Stimulated activated memory B cell treated with anti-CD40 and anti-IgM and Interleukin-4, amounts not matched to agents 10 μg/mL and 1 μg/mL and 100 μg/mL, for 72 hours (primary cell): Measurements from ENCODE around the gene VPS54.
"Not testable (repeated sequence)": the region's sequence is repeated elsewhere in the genome, so short reads cannot be mapped to it uniquely, and the experiment has no call there.

Experiments used
- ATAC-seq: fragments of 150-1000 bp; cut with Tn5 transposase; 2 replicates; pipeline ENCODE4 v1.10.0; 2021
- H3K27ac Mint-ChIP-seq: one replicate; pipeline ENCODE4 v1.8.0; 2022; ENCODE audit warnings: mild to moderate bottlenecking, mixed read lengths
- H3K27me3 Mint-ChIP-seq: one replicate; pipeline ENCODE4 v1.8.0; 2022; ENCODE audit warnings: mixed read lengths
- H3K36me3 Mint-ChIP-seq: one replicate; pipeline ENCODE4 v1.8.0; 2022; ENCODE audit warnings: mixed read lengths
- H3K4me1 Mint-ChIP-seq: one replicate; pipeline ENCODE4 v1.8.0; 2022; ENCODE audit warnings: mixed read lengths
- H3K4me3 Mint-ChIP-seq: one replicate; pipeline ENCODE4 v1.8.0; 2022; ENCODE audit warnings: mild to moderate bottlenecking, moderate library complexity, mixed read lengths
- H3K9me3 Mint-ChIP-seq: one replicate; pipeline ENCODE4 v1.8.0; 2022; ENCODE audit warnings: mixed read lengths

The VPS54 gene

DNA sequence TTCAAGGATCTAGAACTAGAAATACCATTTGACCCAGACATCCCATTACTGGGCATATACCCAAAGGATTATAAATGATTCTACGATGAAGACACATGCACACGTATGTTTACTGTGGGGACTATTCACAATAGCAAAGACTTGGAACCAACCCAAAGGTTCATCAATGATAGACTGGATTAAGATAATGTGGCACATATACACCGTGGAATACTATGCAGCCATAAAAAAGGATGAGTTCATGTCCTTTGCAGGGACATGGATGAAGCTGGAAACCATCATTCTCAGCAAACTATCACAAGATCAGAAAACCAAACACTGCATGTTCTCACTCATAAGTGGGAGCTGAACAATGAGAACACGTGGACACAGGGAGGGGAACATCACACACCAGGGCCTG is 87.1 kb downstream of the VPS54 start:
- not testable (repeated sequence) for H3K4me3 Mint-ChIP-seq, H3K27me3 Mint-ChIP-seq, H3K4me1 Mint-ChIP-seq, ATAC-seq, H3K9me3 Mint-ChIP-seq, H3K27ac Mint-ChIP-seq
- peaks cover 81% of the 10 kb centered on the region for H3K36me3 Mint-ChIP-seq

- no peaks in the 10 kb centered on the region for H3K9me3 Mint-ChIP-seq
- peaks cover 85% of the 10 kb centered on the region for H3K36me3 Mint-ChIP-seq
- no peak for ATAC-seq
- no peak overlapping the region for H3K27ac Mint-ChIP-seq
- no peak overlapping the region for H3K4me3 Mint-ChIP-seq
- peaks cover 8% of the 10 kb centered on the region for H3K4me1 Mint-ChIP-seq
- H3K27me3 Mint-ChIP-seq: no peaks in the 10 kb centered on the region
Measured at GRCh38 chr2:63926815-63927214, 92.4 kb downstream of the VPS54 start.

- Mint-ChIP-seq H3K36me3 (peaks cover 58% of the 10 kb centered on the region), H3K9me3 (no peaks in the 10 kb centered on the region), H3K4me1 (no peaks in the 10 kb centered on the region), H3K4me3 (no peak overlapping the region), H3K27ac (no peak overlapping the region), H3K27me3 (no peaks in the 10 kb centered on the region)
- no peak for ATAC-seq
Measured at GRCh38 chr2:63914311-63914710, 104.9 kb downstream of the VPS54 start.

- no peak for ATAC-seq
- Mint-ChIP-seq H3K36me3 (peaks cover 87% of the 10 kb centered on the region), H3K27me3 (no peaks in the 10 kb centered on the region), H3K4me3 (no peak overlapping the region), H3K4me1 (peaks cover 6% of the 10 kb centered on the region), H3K9me3 (peaks cover 3% of the 10 kb centered on the region), H3K27ac (no peak overlapping the region)
Measured at GRCh38 chr2:63903003-63903402, 116.2 kb downstream of the VPS54 start.

DNA sequence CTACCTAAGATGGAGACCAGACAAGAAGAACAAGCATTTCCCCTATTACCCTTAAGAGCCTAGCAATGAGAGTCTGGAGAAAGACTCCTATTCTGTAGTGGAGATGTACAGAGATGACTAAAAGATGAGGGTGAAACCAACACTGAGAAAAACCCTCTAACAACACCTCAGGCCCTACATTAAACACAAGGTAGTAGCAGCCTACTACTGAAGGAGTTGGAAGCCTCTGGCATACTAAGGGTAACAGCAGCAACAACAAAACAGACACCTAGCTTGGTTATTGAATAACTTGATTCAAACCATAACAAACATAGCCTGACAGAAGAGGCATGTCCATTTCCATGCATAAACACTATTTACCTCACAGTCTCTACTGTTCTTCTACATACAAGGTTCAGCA is 117.1 kb downstream of the VPS54 start:
- Mint-ChIP-seq H3K9me3 (peaks cover 3% of the 10 kb centered on the region), H3K27ac (no peak overlapping the region), H3K36me3 (peaks cover 80% of the 10 kb centered on the region), H3K27me3 (no peaks in the 10 kb centered on the region), H3K4me3 (no peak overlapping the region), H3K4me1 (peaks cover 6% of the 10 kb centered on the region)
- no peak for ATAC-seq

GRCh38 chr2:63899639-63900038 is 119.6 kb downstream of the VPS54 start:
- Mint-ChIP-seq H3K4me3 (no peak overlapping the region), H3K27ac (no peak overlapping the region), H3K9me3 (peaks cover 3% of the 10 kb centered on the region), H3K4me1 (peaks cover 6% of the 10 kb centered on the region), H3K36me3 (peaks cover 66% of the 10 kb centered on the region), H3K27me3 (no peaks in the 10 kb centered on the region)
- no peak for ATAC-seq

GRCh38 chr2:63898839-63899238 is 120.4 kb downstream of the VPS54 start:
- ATAC-seq: no peak
- H3K36me3 Mint-ChIP-seq: peaks cover 69% of the 10 kb centered on the region
- no peaks in the 10 kb centered on the region for H3K27me3 Mint-ChIP-seq
- no peak overlapping the region for H3K27ac Mint-ChIP-seq
- H3K4me1 Mint-ChIP-seq: peaks cover 6% of the 10 kb centered on the region
- H3K9me3 Mint-ChIP-seq: peaks cover 3% of the 10 kb centered on the region
- H3K4me3 Mint-ChIP-seq: no peak overlapping the region

GRCh38 chr2:63894167-63894566 is 125.1 kb downstream of the VPS54 start:
- H3K27me3 Mint-ChIP-seq: no peaks in the 10 kb centered on the region
- H3K4me1 Mint-ChIP-seq: no peaks in the 10 kb centered on the region
- H3K36me3 Mint-ChIP-seq: peaks cover 43% of the 10 kb centered on the region
- H3K9me3 Mint-ChIP-seq: no peaks in the 10 kb centered on the region
- H3K4me3 Mint-ChIP-seq: no peak overlapping the region
- no peak overlapping the region for H3K27ac Mint-ChIP-seq
- no peak for ATAC-seq

DNA sequence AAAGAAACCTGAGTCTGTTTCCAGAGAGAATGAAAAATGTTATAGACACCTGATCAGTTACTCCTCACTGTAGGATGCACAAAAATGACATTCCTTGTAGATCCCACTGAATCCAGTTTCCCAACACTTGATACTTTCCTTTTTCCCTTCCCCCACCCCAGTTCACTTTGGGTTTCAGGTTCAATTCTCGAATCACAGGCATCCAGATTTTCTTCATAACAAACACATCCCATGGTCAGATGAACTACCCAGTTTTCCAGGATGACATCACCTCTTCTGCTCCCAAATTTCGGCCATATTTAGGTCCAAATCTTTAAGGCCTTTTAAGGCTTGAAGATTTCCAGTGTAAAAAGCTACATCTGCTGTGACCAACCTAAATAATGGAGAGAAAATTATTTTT is 126.1 kb downstream of the VPS54 start:
- H3K4me3 Mint-ChIP-seq: no peak overlapping the region
- no peaks in the 10 kb centered on the region for H3K4me1 Mint-ChIP-seq
- no peaks in the 10 kb centered on the region for H3K9me3 Mint-ChIP-seq
- H3K27me3 Mint-ChIP-seq: no peaks in the 10 kb centered on the region
- no peak for ATAC-seq
- no peak overlapping the region for H3K27ac Mint-ChIP-seq
- peaks cover 43% of the 10 kb centered on the region for H3K36me3 Mint-ChIP-seq

DNA sequence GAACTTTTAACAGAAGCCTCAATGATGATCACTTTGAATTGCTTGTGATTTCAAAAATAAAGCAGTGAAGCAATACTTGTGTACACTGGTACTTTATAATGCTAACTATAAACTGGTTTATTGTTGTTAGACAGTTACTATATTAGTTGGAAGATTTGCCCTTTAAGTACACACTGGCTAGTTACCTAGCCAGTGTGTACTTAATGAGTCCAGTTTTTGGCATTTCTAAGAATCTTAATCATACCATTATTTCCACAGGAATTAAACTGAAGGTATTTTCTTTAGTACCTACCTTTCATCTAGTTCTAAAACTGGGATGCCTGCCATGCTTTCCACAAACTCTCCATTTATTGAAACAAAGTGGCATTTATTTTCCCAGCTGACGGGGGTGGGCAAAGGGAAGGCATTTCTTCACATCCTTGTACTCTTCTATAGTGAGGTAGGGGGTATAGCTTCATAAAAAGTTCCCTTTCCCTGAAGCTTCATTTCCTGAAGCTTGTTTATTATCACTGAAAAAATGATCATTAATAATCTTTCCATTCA is 127.7 kb downstream of the VPS54 start:
- H3K9me3 Mint-ChIP-seq: no peaks in the 10 kb centered on the region
- H3K27me3 Mint-ChIP-seq: no peaks in the 10 kb centered on the region
- no peak overlapping the region for H3K27ac Mint-ChIP-seq
- H3K4me1 Mint-ChIP-seq: no peaks in the 10 kb centered on the region
- no peak overlapping the region for H3K4me3 Mint-ChIP-seq
- H3K36me3 Mint-ChIP-seq: peaks cover 43% of the 10 kb centered on the region
- ATAC-seq: no peak

DNA sequence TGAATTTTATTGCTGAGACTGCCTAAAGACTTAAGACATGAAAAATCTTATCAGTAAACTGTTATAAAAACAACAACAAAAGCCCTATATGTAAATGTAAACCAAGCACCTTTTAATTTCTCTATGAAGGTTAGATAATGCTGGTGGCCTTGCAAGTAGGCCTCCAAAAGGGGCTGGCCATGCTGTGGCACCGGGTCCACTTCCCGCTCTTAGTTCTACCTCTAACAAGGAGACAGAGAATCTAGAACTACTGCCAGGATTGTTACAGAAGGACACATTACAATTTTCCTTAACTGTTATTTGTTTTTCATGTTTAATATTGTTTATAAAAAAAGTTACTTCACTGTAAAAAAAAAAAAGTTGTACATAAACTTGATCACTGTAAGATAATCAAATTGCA is 128.6 kb downstream of the VPS54 start:
- Mint-ChIP-seq H3K4me3 (no peak overlapping the region), H3K9me3 (no peaks in the 10 kb centered on the region), H3K36me3 (peaks cover 39% of the 10 kb centered on the region), H3K27me3 (no peaks in the 10 kb centered on the region), H3K4me1 (no peaks in the 10 kb centered on the region), H3K27ac (no peak overlapping the region)
- no peak for ATAC-seq

DNA sequence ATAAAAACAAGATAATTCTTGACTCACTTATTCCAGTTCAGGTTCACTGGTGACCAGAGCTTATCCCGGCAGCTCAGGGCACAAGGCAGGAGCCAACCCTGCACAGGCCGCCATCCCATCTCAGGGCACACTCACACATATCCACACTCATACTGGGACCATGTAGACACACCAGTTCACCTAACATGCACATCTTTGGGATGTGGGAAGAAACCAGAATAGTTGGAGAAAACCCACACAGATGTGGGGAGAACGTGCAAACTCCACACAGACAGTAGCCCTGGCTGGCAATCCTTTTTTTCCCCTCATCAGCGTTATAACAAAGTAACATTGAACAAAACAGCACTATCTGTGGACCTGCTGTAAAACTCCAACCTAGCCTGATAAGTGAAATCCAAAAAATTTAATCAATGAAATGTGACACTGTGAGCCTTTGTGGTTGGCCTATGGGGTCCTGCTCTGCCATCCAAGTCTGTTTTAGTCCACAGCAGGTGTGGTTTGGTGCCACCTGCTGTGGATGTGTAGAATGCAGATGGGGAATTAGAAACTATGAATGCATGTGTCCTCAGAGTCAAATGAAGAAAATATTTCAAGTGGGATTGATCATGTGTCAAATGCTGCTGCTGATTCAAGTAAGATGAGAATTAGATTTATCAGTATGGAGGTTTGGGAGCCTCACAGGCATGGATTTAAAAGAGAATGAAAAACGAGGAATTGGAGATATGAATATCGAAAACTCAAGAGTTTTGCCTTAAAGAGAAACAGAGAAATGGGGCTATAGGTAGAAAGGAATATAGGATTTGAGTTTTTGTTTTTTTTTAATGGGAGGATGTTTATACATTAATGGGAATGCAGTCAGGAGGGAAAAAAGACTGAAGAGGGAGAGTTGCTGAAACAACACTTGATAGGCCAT is 130.5 kb downstream of the VPS54 start:
- Mint-ChIP-seq H3K4me1 (no peaks in the 10 kb centered on the region), H3K4me3 (no peak overlapping the region), H3K9me3 (no peaks in the 10 kb centered on the region), H3K36me3 (peaks cover 39% of the 10 kb centered on the region), H3K27ac (no peak overlapping the region), H3K27me3 (no peaks in the 10 kb centered on the region)
- ATAC-seq: peak; percentile 55

GRCh38 chr2:63888053-63888452 is 131.2 kb downstream of the VPS54 start:
- no peaks in the 10 kb centered on the region for H3K4me1 Mint-ChIP-seq
- no peak overlapping the region for H3K27ac Mint-ChIP-seq

GRCh38 chr2:63886445-63886844 is 132.8 kb downstream of the VPS54 start:
- no peaks in the 10 kb centered on the region for H3K4me1 Mint-ChIP-seq
- H3K4me3 Mint-ChIP-seq: no peak overlapping the region
- H3K36me3 Mint-ChIP-seq: peaks cover 42% of the 10 kb centered on the region
- no peak overlapping the region for H3K27ac Mint-ChIP-seq
- ATAC-seq: no peak
- H3K9me3 Mint-ChIP-seq: no peaks in the 10 kb centered on the region
- H3K27me3 Mint-ChIP-seq: no peaks in the 10 kb centered on the region

More at GRCh38 chr2:63888053-63888452, 131.2 kb downstream of the VPS54 start:
- Mint-ChIP-seq H3K36me3 (peaks cover 39% of the 10 kb centered on the region), H3K9me3 (no peaks in the 10 kb centered on the region), H3K4me3 (no peak overlapping the region), H3K27me3 (no peaks in the 10 kb centered on the region)
- ATAC-seq: no peak

GRCh38 chr2:63882395-63883105 is 136.7 kb downstream of the VPS54 start:
- H3K27ac Mint-ChIP-seq: no peak overlapping the region
- no peak for ATAC-seq
- no peaks in the 10 kb centered on the region for H3K27me3 Mint-ChIP-seq
- no peaks in the 10 kb centered on the region for H3K9me3 Mint-ChIP-seq
- H3K36me3 Mint-ChIP-seq: peaks cover 30% of the 10 kb centered on the region
- H3K4me1 Mint-ChIP-seq: no peaks in the 10 kb centered on the region
- H3K4me3 Mint-ChIP-seq: no peak overlapping the region
